ENCODE results near the gene POU2F1. TPM values are rescaled to one million over a fixed set of nuclear protein-coding genes. Genes with fewer than 3 reads are reported as not detected.

The POU2F1 gene
- polyA plus RNA-seq, 1 donor (not counting 4 experiments of a cell fraction or from before 2014, with no cell fraction given), result 3.2 TPM

DNA sequence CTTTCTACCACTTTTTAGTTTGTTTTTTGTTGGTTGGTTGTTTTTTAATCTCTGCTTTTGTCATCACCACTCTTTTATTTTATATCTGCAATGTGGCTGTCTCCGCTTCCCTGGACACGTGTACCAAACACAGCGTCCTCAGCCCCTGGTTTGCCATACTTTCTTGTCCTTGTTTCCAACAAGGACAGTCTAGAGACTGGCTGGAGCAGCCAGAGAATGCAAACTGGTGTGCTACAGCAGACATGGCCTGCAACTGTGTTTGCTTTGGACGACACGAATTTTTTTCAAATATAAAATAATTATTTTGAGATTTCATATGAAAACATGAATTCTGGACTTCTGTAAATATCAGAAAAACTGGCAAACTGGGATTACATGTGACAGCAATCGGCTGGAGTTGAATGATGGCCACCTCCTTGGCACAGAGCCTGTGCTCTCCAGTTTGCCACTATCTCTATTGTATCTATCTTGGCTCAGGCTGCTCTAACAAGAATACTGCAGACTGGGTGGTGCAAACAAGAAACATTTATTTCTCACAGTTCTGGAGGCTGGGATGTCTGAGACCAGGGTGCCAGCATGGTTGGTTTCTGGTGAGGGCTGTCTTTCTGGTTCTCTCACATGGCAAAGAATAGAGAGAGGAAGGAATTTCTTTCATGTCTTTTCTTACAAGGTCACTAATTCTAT, 34.6 kb upstream of the POU2F1 start:
- Histone ChIP-seq H3K4me1 (ENCODE audit: control insufficient read depth, extremely low read depth, insufficient read depth, low read length) (no peaks in the 10 kb centered on the region), H3K4me2 (ENCODE audit: control insufficient read depth, extremely low read depth, insufficient read depth, low read depth, low read length) (no peak overlapping the region), H3K27me3 (ENCODE audit: control insufficient read depth, extremely low read depth, insufficient read depth, low read length) (no peaks in the 10 kb centered on the region), H3K9me1 (ENCODE audit: control insufficient read depth, extremely low read depth, insufficient read depth, low read length) (no peaks in the 10 kb centered on the region), H3K79me2 (ENCODE audit: control insufficient read depth, insufficient read depth, low read length) (no peaks in the 10 kb centered on the region), H3K9me3 (ENCODE audit: control insufficient read depth, low read depth, low read length) (no peaks in the 10 kb centered on the region), H3K4me3 (ENCODE audit: control insufficient read depth in 2 of 3, extremely low read depth in 1 of 3, insufficient read depth in 2 of 3, low read depth in 1 of 3, low read length in 3 of 3) (no peak overlapping the region), H3K27ac (ENCODE audit: control insufficient read depth, insufficient read depth, low read length) (no peak overlapping the region), H4K20me1 (ENCODE audit: control insufficient read depth, extremely low read depth, insufficient read depth, low read length) (no peaks in the 10 kb centered on the region), H2AFZ (ENCODE audit: control insufficient read depth, low read length) (no peak overlapping the region), H3K36me3 (ENCODE audit: control insufficient read depth in 2 of 2, extremely low read depth in 1 of 2, insufficient read depth in 2 of 2, low read length in 2 of 2) (no peaks in the 10 kb centered on the region), H3K9ac (ENCODE audit: control insufficient read depth, extremely low read depth, insufficient read depth, low read length) (no peak overlapping the region)
- no peak for TF ChIP-seq EZH2 (IDR thresholded peaks at IDR 0.05; ENCODE audit: low read length)
- TF ChIP-seq, protein P1, sequence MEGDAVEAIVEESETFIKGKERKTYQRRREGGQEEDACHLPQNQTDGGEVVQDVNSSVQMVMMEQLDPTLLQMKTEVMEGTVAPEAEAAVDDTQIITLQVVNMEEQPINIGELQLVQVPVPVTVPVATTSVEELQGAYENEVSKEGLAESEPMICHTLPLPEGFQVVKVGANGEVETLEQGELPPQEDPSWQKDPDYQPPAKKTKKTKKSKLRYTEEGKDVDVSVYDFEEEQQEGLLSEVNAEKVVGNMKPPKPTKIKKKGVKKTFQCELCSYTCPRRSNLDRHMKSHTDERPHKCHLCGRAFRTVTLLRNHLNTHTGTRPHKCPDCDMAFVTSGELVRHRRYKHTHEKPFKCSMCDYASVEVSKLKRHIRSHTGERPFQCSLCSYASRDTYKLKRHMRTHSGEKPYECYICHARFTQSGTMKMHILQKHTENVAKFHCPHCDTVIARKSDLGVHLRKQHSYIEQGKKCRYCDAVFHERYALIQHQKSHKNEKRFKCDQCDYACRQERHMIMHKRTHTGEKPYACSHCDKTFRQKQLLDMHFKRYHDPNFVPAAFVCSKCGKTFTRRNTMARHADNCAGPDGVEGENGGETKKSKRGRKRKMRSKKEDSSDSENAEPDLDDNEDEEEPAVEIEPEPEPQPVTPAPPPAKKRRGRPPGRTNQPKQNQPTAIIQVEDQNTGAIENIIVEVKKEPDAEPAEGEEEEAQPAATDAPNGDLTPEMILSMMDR (optimal IDR thresholded peaks at IDR 0.05 in 1 of 3, IDR thresholded peaks at IDR 0.05 in 1 of 3, conservative IDR thresholded peaks at IDR 0.05 in 1 of 3; ENCODE audit: extremely low read depth in 1 of 3, insufficient read depth in 2 of 3, low read length in 3 of 3), result no peak
- no peak for DNase-seq (ENCODE audit: low read depth, low spot score)
- dilution Hi-C loops (cut with MboI; ENCODE audit: extremely low pct_ligation_motif_present, low sequenced_read_pairs), result no loop called here
- no peak for FAIRE-seq

- dilution Hi-C loops (cut with MboI; ENCODE audit: extremely low pct_ligation_motif_present, low sequenced_read_pairs), result no loop called here
- H3K27ac ChIP-seq (ENCODE audit: control insufficient read depth, insufficient read depth, low read length), result no peak overlapping the region
- no peaks in the 10 kb centered on the region for H3K9me3 ChIP-seq (ENCODE audit: control insufficient read depth, low read depth, low read length)
Measured at GRCh38 chr1:167186771-167187170, 33.9 kb upstream of the POU2F1 start.

More at GRCh38 chr1:167186771-167187170, 33.9 kb upstream of the POU2F1 start:
- H3K9me1 ChIP-seq (ENCODE audit: control insufficient read depth, extremely low read depth, insufficient read depth, low read length), result no peaks in the 10 kb centered on the region
- DNase-seq (ENCODE audit: low read depth, low spot score) (no peak), FAIRE-seq (no peak)
- no peak overlapping the region for H3K4me3 ChIP-seq (ENCODE audit: control insufficient read depth in 2 of 3, extremely low read depth in 1 of 3, insufficient read depth in 2 of 3, low read depth in 1 of 3, low read length in 3 of 3)
- no peaks in the 10 kb centered on the region for H3K36me3 ChIP-seq (ENCODE audit: control insufficient read depth in 2 of 2, extremely low read depth in 1 of 2, insufficient read depth in 2 of 2, low read length in 2 of 2)
- TF ChIP-seq, protein P1 (optimal IDR thresholded peaks at IDR 0.05 in 1 of 3, IDR thresholded peaks at IDR 0.05 in 1 of 3, conservative IDR thresholded peaks at IDR 0.05 in 1 of 3; ENCODE audit: extremely low read depth in 1 of 3, insufficient read depth in 2 of 3, low read length in 3 of 3), result no peak
- TF ChIP-seq EZH2 (IDR thresholded peaks at IDR 0.05; ENCODE audit: low read length), result no peak
- no peaks in the 10 kb centered on the region for H3K79me2 ChIP-seq (ENCODE audit: control insufficient read depth, insufficient read depth, low read length)
- H4K20me1 ChIP-seq (ENCODE audit: control insufficient read depth, extremely low read depth, insufficient read depth, low read length), result no peaks in the 10 kb centered on the region
- H3K9ac ChIP-seq (ENCODE audit: control insufficient read depth, extremely low read depth, insufficient read depth, low read length), result no peak overlapping the region
- H2AFZ ChIP-seq (ENCODE audit: control insufficient read depth, low read length), result no peak overlapping the region
- no peaks in the 10 kb centered on the region for H3K4me1 ChIP-seq (ENCODE audit: control insufficient read depth, extremely low read depth, insufficient read depth, low read length)
- no peaks in the 10 kb centered on the region for H3K27me3 ChIP-seq (ENCODE audit: control insufficient read depth, extremely low read depth, insufficient read depth, low read length)
- no peak overlapping the region for H3K4me2 ChIP-seq (ENCODE audit: control insufficient read depth, extremely low read depth, insufficient read depth, low read depth, low read length)
